Kidney (tissue), 14 donors: ENCODE data around the gene HSH2D. TPM values are rescaled to one million over a fixed set of nuclear protein-coding genes. Genes with fewer than 3 reads are reported as not detected.

ENCODE experiments used
- DNase-seq, 5 donors: peaks; one replicate each; pipeline ENCODE4 v3.0.0-alpha.2; 2013 to 2020
- FAIRE-seq: peaks from 2 replicates; lab custom pipeline; 2012; peaks lifted over from hg19 to GRCh38; lab: Jason Lieb, UNC
- H3K27ac ChIP-seq, 2 donors: one replicate each; pipeline ENCODE4 v1.7.0; 2013; ENCODE audit warnings: low read depth in 2 of 2, low read length in 2 of 2, inconsistent platforms in 1 of 2
- H3K27me3 ChIP-seq: one replicate; pipeline ENCODE4 v1.7.1; 2013; ENCODE audit warnings: low read length, inconsistent platforms; ENCODE audit not compliant: control insufficient read depth, insufficient read depth
- H3K36me3 ChIP-seq, 3 donors: one replicate each; pipeline versions ENCODE4 v1.7.0 to v1.7.1; 2013; ENCODE audit warnings: low read length in 3 of 3, control low read depth in 1 of 3, inconsistent platforms in 1 of 3; ENCODE audit not compliant: insufficient read depth in 3 of 3, control insufficient read depth in 2 of 3
- H3K4me1 ChIP-seq, 3 donors: one replicate each; pipeline versions ENCODE4 v1.7.0 to v1.7.1; 2013; ENCODE audit warnings: low read length in 3 of 3, inconsistent platforms in 1 of 3, low read depth in 1 of 3; ENCODE audit not compliant: control insufficient read depth in 2 of 3, insufficient read depth in 2 of 3
- H3K4me3 ChIP-seq, 3 donors: one replicate each; pipeline versions ENCODE4 v1.7.0 to v1.8.1; 2013; ENCODE audit warnings: low read length in 3 of 3, control low read depth in 1 of 3, inconsistent platforms in 1 of 3
- H3K9ac ChIP-seq, 3 donors: one replicate each; pipeline versions ENCODE4 v1.7.0 to v1.7.1; 2013; ENCODE audit warnings: low read length in 3 of 3, control low read depth in 1 of 3, inconsistent platforms in 1 of 3
- H3K9me3 ChIP-seq, 3 donors: one replicate each; pipeline versions ENCODE4 v1.7.0 to v1.7.1; 2013; ENCODE audit warnings: low read length in 3 of 3, control low read depth in 1 of 3, inconsistent platforms in 1 of 3; ENCODE audit not compliant: control insufficient read depth in 2 of 3, insufficient read depth in 1 of 3
- CTCF ChIP-seq: IDR thresholded peaks from 3 replicates; pipeline ENCODE4 v1.5.1; 2012; ENCODE audit warnings: mild to moderate bottlenecking, moderate library complexity, borderline replicate concordance; ENCODE audit not compliant: insufficient read depth; ENCODE audit errors: extremely low read depth
- intact Hi-C: fragments of 100-400 bp; cut with DNase I; formaldehyde crosslinking; loops from one replicate; pipeline ENCODE4 v1.11.1; 2022
- polyA plus RNA-seq: library from polyadenylated mRNA; stranded (reverse); fragments of 350-450 nt; fragmentation: Illumina TruSeq; extraction: RNeasy Lipid Tissue Mini Kit (QIAGEN cat#74804); gene quantifications from one replicate; pipeline ENCODE4 v1.2.3, GENCODE V29; 2014; ENCODE audit warnings: low read depth, low replicate concordance; ENCODE audit not compliant: insufficient read depth
- total RNA-seq: library from RNA; stranded (reverse); fragmentation: NEBNext Ultra II Directional; extraction: Animal tissue kit (Norgen Biotek cat#: 25700); gene quantifications from one replicate; pipeline ENCODE4 v1.2.1, GENCODE V29; 2021
- donor health status: control.
- donor health status: control.
- donor health status: control.
- donor health status: control.
- donor health status: control.
- donor health status: DM: yes; HTN: yes; CAD: no.
- donor health status: Normal renal cell carcinoma (clear cell type).

HSH2D gene
- total and polyA plus RNA-seq, 2 donors from 2014 or later, result 0.41 to 7.7 TPM

DNA sequence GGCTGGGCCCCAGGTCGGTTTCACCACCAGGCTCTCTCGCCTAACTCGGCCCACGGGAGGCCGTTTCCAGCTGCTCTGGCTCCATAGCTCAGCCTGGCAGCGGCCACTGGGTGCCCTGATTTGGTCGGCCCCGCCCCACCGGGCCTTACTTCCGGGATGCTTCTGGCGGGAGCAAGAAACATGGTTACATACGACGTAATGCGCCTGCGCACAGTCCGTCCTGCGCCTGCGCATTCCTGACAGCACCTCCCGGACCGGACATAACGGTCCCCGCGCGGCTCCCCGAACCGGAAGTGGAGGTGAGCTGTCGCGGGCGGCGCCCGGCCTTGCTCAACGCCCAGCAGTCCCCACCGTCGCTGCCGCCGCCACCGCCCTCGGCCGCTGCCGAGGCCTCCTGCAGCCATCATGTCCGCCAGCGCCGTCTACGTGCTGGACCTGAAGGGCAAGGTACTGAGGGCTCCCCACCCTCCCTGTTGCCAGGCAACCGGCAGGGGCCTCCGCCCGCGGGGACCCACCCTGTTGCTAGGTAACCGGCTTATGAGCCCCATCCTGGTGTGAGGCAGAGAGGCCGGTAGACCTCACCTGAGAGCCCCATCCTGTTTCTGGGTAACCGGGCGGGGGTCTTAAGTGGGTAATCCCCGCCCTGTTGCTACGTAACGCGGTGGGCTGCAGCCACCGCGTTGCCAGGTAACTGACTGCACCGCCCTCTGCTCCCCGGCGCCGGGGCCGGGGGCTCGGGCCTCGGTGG is 54.3 kb downstream of the HSH2D start, which contains the start of gene AP1M1:
TSS of gene AP1M1 (plus strand) at position 290 of the 748 bp plus-strand sequence. CDS start at position 406, 116 bp downstream.
- peak within 1 kb of the TSS; percentile 56 to 74 for H3K27ac ChIP-seq
- H3K9me3 ChIP-seq, result no peaks in the 10 kb centered on the region
- intact Hi-C loops, result no loop called here
- DNase-seq (peak; percentile 97 to 99 (median 98)), FAIRE-seq (no peak)
- peak within 1 kb of the TSS; percentile 72 to 95 (median 85) for H3K4me3 ChIP-seq
- H3K4me1 ChIP-seq, result peaks cover 0 to 26% (median 17%) of the 10 kb centered on the region in 3 donors
- no peaks in the 10 kb centered on the region for H3K27me3 ChIP-seq
- peaks cover 0 to 7% (median 2%) of the 10 kb centered on the region in 3 donors for H3K36me3 ChIP-seq
- TF ChIP-seq CTCF, result no peak
- H3K9ac ChIP-seq, result peak within 1 kb of the TSS; percentile 45 to 86 (median 54)

DNA sequence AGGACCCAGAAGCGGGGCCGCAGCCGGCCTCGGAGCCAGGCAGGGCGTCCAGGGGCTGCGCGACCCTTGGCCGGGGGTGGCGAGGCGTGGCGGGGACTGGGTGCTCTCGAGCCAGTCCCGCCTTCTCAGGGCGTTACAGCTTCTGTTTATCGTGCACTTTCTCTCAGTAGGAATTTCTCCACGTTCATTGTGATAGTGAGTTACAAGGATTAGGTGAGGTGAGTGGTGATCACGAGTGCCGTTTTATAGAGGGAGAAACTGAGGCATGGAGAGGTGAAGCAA is 54.8 kb downstream of the HSH2D start:
- Histone ChIP-seq H3K4me3 (peak overlapping the region; percentile 72 to 95 (median 85)), H3K9ac (peak overlapping the region; percentile 45 to 86 (median 54)), H3K27me3 (no peaks in the 10 kb centered on the region), H3K9me3 (no peaks in the 10 kb centered on the region), H3K27ac (peak overlapping the region; percentile 56 to 74), H3K4me1 (peaks cover 0 to 26% (median 17%) of the 10 kb centered on the region in 3 donors), H3K36me3 (peaks cover 0 to 12% (median 3%) of the 10 kb centered on the region in 3 donors)
- intact Hi-C loops, result no loop called here
- no peak for DNase-seq
- no peak for FAIRE-seq
- TF ChIP-seq CTCF, result no peak

DNA sequence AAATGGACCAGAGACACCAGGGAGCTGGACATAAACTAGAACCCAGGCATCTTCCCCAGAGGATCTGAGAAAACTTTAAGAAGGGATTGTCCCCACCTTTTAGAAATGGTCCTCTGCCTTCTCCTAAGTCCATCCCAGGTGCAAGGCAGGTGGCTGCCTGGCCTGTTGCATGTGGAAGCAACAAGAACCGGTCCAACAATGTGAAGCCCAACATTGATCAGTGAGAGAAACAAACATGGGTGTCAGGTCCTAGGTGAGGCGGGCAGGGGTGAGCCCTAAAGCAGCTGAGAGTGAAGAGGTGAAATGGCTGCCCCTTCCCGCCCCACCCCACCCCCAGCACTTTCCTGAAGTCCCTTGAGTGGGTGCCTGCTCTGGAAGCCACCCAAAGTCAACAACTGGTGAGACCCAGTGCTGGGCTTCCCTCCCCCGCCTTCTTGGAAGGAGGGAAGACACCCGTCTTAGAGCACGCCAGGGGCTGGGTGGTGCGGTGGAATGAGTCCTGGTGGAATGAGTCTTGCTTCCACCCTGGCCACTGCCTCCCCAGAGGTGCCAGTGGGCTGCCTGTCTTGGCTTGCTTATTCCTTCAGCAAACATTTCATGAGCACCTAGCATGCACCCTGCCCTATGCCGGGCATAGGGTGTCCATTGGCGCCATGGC is 55.9 kb downstream of the HSH2D start:
- H3K27ac ChIP-seq, result peak overlapping the region in 1 of 2 donors; percentile 7
- FAIRE-seq, result no peak
- DNase-seq, result no peak

More for the DNA sequence above, 55.9 kb downstream of the HSH2D start:
- Histone ChIP-seq H3K36me3 (peaks cover 0 to 22% (median 7%) of the 10 kb centered on the region in 3 donors), H3K4me3 (peak overlapping the region in 2 of 3 donors; percentile 43 to 95), H3K9ac (no peak overlapping the region), H3K9me3 (no peaks in the 10 kb centered on the region), H3K27me3 (no peaks in the 10 kb centered on the region), H3K4me1 (peaks cover 0 to 26% (median 17%) of the 10 kb centered on the region in 3 donors)
- TF ChIP-seq CTCF, result no peak
- intact Hi-C loops, result no loop called here
